ENCODE data around the gene PLA2G12A.

- no peak for TF ChIP-seq CTCF (IDR thresholded peaks at IDR 0.05)
- no peak for TF ChIP-seq EZH2 (IDR thresholded peaks at IDR 0.05)
These were observed 1.0 kb upstream of the PLA2G12A start for GRCh38 chr4:109730619-109731545.
